Sigmoid colon (tissue), 7 donors: ENCODE data around the gene WNT3A. TPM values are rescaled to one million over a fixed set of nuclear protein-coding genes. Genes with fewer than 3 reads are reported as not detected.
A peak's percentile ranks its signal among the peaks of the same experiment; 100 is the strongest.

Source experiments
- DNase-seq: peaks from one replicate; pipeline ENCODE4 v3.0.0-alpha.2; 2019
- H3K27ac ChIP-seq, 4 donors: fragments of 200-600 bp; sonication (generic); one replicate each; pipeline ENCODE4 v1.5.1; 2016 to 2019; ENCODE audit warnings: mild to moderate bottlenecking in 1 of 4
- H3K27me3 ChIP-seq, 3 donors: fragments of 200-600 bp; sonication (generic); one replicate each; pipeline ENCODE4 v1.5.1; 2019; ENCODE audit warnings: mild to moderate bottlenecking in 1 of 3
- H3K36me3 ChIP-seq, 4 donors: fragments of 200-600 bp; sonication (generic); one replicate each; pipeline ENCODE4 v1.5.1; 2016 to 2019
- H3K4me1 ChIP-seq, 4 donors: fragments of 200-600 bp; sonication (generic); one replicate each; pipeline ENCODE4 v1.5.1; 2017 to 2019
- H3K4me3 ChIP-seq, 4 donors: fragments of 200-600 bp; sonication (generic); one replicate each; pipeline ENCODE4 v1.5.1; 2017 to 2019; ENCODE audit warnings: mild to moderate bottlenecking in 2 of 4, moderate library complexity in 1 of 4
- H3K9me3 ChIP-seq, 4 donors: fragments of 200-600 bp in 3 of 4; sonication (generic) in 3 of 4; one replicate each; pipeline versions ENCODE4 v1.5.1 to v1.6.1; 2013 to 2019
- CTCF ChIP-seq, 4 experiments: fragments of 450-650 bp in 3 of 4; fragments of 200-600 bp in 1 of 4; IDR thresholded peaks; one replicate each; pipeline ENCODE4 v1.5.1; 2016 to 2019; ENCODE audit warnings: antibody characterized with exemption in 4 of 4, mild to moderate bottlenecking in 3 of 4, moderate library complexity in 2 of 4
- EP300 ChIP-seq, 4 donors: sonication (generic); formaldehyde crosslinking; IDR thresholded peaks; one replicate each; pipeline ENCODE4 v1.6.1; 2017; ENCODE audit warnings: antibody characterized with exemption in 4 of 4
- POLR2A ChIP-seq, 2 donors: fragments of 450-650 bp; IDR thresholded peaks; one replicate each; pipeline ENCODE4 v1.6.1; 2016; ENCODE audit warnings: antibody characterized with exemption in 2 of 2, mild to moderate bottlenecking in 2 of 2, moderate library complexity in 2 of 2
- POLR2AphosphoS5 ChIP-seq, 4 donors: sonication (generic); formaldehyde crosslinking; IDR thresholded peaks; one replicate each; pipeline ENCODE4 v1.6.1; 2017; ENCODE audit warnings: antibody characterized with exemption in 4 of 4
- WGBS, 2 donors: extraction: QIAGEN DNeasy Blood & Tissue Kit; methylation state at CpG; one replicate each; pipeline ENCODE4 v1.1.7; 2013; 5-methylcytosine and 5-hydroxymethylcytosine counted together
- intact Hi-C: fragments of 100-400 bp; cut with DNase I; formaldehyde crosslinking; loops from one replicate; pipeline ENCODE4 v1.15.1; 2023
- polyA plus RNA-seq, 3 donors: library from polyadenylated mRNA; stranded (reverse); fragments of 200-250 nt; gene quantifications; one replicate each; pipeline ENCODE4 v1.2.3, GENCODE V29; 2013
- total RNA-seq, 4 donors: library from RNA; depleted of rRNA; stranded (reverse); fragments of >200 nt; gene quantifications; one replicate each; pipeline ENCODE4 v1.1.0, GENCODE V29; 2016
- donor health status: healthy with polysubstance abuse.
- donor health status: Bipolar disorder and iron deficiency.
- donor health status: healthy.

Gene WNT3A
- total and polyA plus RNA-seq, 7 donors = 0.01 TPM; not detected in 6

- Histone ChIP-seq H3K9me3 (no peaks in the 10 kb centered on the region), H3K4me3 (no peak overlapping the region), H3K27me3 (peaks cover 40 to 100% (median 97%) of the 10 kb centered on the region in 3 donors), H3K4me1 (peaks cover 0 to 22% (median 16%) of the 10 kb centered on the region in 4 donors), H3K36me3 (no peaks in the 10 kb centered on the region), H3K27ac (no peak overlapping the region)
- peak; percentile 49 for DNase-seq
- WGBS, 2 donors = 61 to 71% methylated on average over 4 of the region's 4 CpGs
- intact Hi-C loops = no loop called here
- TF ChIP-seq EP300 (IDR thresholded peaks at IDR 0.05) (no peak), POLR2A (IDR thresholded peaks at IDR 0.05) (no peak), CTCF (IDR thresholded peaks at IDR 0.05) (no peak)
Observed at GRCh38 chr1:228062812-228063211, 56.0 kb downstream of the WNT3A start.

GRCh38 chr1:228063251-228064191 is 56.7 kb downstream of the WNT3A start:
- no peak overlapping the region for H3K4me3 ChIP-seq
- peak; percentile 53 for DNase-seq
- peaks cover 36 to 99% (median 92%) of the 10 kb centered on the region in 3 donors for H3K27me3 ChIP-seq
- no peaks in the 10 kb centered on the region for H3K36me3 ChIP-seq
- intact Hi-C loops = no loop called here
- TF ChIP-seq EP300 (IDR thresholded peaks at IDR 0.05) (no peak), POLR2A (IDR thresholded peaks at IDR 0.05) (no peak), POLR2AphosphoS5 (IDR thresholded peaks at IDR 0.05) (no peak)
- WGBS, 2 donors = 86 to 89% methylated on average over 15 of the region's 15 CpGs
- peaks cover 0 to 22% (median 16%) of the 10 kb centered on the region in 4 donors for H3K4me1 ChIP-seq
- H3K27ac ChIP-seq = no peak overlapping the region
- H3K9me3 ChIP-seq = no peaks in the 10 kb centered on the region

- intact Hi-C loops = no loop called here
- no peak overlapping the region for H3K4me3 ChIP-seq
- peak; percentile 62 for DNase-seq
- H3K27ac ChIP-seq = no peak overlapping the region
- no peaks in the 10 kb centered on the region for H3K9me3 ChIP-seq
- H3K36me3 ChIP-seq = no peaks in the 10 kb centered on the region
- TF ChIP-seq CTCF (IDR thresholded peaks at IDR 0.05) (no peak), EP300 (IDR thresholded peaks at IDR 0.05) (no peak), POLR2A (IDR thresholded peaks at IDR 0.05) (no peak), POLR2AphosphoS5 (IDR thresholded peaks at IDR 0.05) (no peak)
- H3K27me3 ChIP-seq = peaks cover 30 to 97% (median 84%) of the 10 kb centered on the region in 3 donors
- 63 to 70% methylated on average over 8 of the region's 8 CpGs for WGBS, 2 donors
- peaks cover 0 to 19% (median 15%) of the 10 kb centered on the region in 4 donors for H3K4me1 ChIP-seq
Observed at GRCh38 chr1:228064296-228064695, 57.5 kb downstream of the WNT3A start.

GRCh38 chr1:228064741-228065542 is 58.1 kb downstream of the WNT3A start:
- peak; percentile 58 for DNase-seq
- Histone ChIP-seq H3K27me3 (peaks cover 23 to 94% (median 77%) of the 10 kb centered on the region in 3 donors), H3K36me3 (no peaks in the 10 kb centered on the region), H3K4me1 (peaks cover 0 to 12% (median 9%) of the 10 kb centered on the region in 4 donors), H3K4me3 (no peak overlapping the region), H3K9me3 (no peaks in the 10 kb centered on the region), H3K27ac (no peak overlapping the region)
- 80% methylated on average over 15 of the region's 15 CpGs for WGBS, 2 donors
- intact Hi-C loops = no loop called here
- TF ChIP-seq POLR2AphosphoS5 (IDR thresholded peaks at IDR 0.05) (no peak), POLR2A (IDR thresholded peaks at IDR 0.05) (no peak), CTCF (IDR thresholded peaks at IDR 0.05) (no peak), EP300 (IDR thresholded peaks at IDR 0.05) (no peak)
